Activated CD4-positive, alpha-beta T cell treated with anti-CD3 and anti-CD28 coated beads for 4 hours (primary cell): ENCODE data around the gene BAD.
A peak's percentile ranks its signal among the peaks of the same experiment; 100 is the strongest.

Experiments used
- DNase-seq, 2 donors: peaks; one replicate each; pipeline ENCODE4 v3.0.0-alpha.2; 2020

The BAD gene

GRCh38 chr11:64275031-64275800 lies 9.2 kb downstream of the BAD start:
- DNase-seq: no peak

GRCh38 chr11:64269540-64270220 lies 14.8 kb downstream of the BAD start:
- DNase-seq: peak; percentile 97

GRCh38 chr11:64268893-64269539 lies 15.4 kb downstream of the BAD start:
- peak in 1 of 2 donors; percentile 35 for DNase-seq

GRCh38 chr11:64268025-64268892 lies 16.2 kb downstream of the BAD start:
- DNase-seq: no peak

- DNase-seq: no peak
These were observed 17.1 kb downstream of the BAD start for GRCh38 chr11:64267207-64267945.

- no peak for DNase-seq
These were observed 18.1 kb downstream of the BAD start for GRCh38 chr11:64266339-64266738.

DNA sequence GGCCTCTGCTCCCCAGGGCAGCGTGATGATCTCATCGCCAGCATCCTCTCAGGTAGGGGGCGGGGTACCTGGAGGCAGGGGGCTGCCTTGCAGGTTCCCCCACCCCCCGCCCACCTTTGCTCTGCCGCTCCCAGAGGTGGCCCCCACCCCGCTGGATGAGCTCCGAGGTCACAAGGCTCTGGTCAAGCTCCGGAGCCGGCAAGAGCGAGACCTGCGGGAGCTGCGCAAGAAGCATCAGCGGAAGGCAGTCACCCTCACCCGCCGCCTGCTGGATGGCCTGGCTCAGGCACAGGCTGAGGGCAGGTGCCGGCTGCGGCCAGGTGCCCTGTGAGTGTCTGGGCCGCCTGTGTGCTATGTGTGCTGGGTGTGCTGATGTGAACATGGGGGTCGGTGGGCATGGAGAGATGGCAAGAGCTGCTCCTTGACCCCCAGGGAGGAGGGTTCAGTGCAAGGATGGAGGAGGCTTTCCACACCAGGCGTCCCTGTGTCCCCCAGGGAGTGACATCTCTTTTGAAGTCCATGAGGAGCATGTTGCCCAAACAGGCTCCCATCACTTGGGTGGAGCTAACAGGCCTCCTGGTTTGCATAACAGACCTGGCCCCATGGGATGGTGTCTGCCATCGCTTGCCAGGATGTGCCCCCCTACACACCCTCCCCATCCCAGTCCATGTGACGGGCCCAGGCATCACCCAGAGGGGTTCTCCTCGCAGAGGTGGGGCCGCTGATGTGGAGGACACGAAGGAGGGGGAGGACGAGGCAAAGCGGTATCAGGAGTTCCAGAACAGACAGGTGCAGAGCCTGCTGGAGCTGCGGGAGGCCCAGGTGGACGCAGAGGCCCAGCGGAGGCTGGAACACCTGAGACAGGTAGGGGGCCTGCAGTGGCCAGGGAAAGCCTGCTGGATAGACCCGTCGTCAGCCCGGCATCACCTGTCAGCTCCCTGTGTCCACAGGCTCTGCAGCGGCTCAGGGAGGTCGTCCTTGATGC lies 19.0 kb downstream of the BAD start:
- no peak for DNase-seq

- no peak for DNase-seq
These were observed 20.1 kb downstream of the BAD start for GRCh38 chr11:64264371-64264852.

- no peak for DNase-seq
These were observed 20.5 kb downstream of the BAD start for GRCh38 chr11:64263947-64264317.

DNA sequence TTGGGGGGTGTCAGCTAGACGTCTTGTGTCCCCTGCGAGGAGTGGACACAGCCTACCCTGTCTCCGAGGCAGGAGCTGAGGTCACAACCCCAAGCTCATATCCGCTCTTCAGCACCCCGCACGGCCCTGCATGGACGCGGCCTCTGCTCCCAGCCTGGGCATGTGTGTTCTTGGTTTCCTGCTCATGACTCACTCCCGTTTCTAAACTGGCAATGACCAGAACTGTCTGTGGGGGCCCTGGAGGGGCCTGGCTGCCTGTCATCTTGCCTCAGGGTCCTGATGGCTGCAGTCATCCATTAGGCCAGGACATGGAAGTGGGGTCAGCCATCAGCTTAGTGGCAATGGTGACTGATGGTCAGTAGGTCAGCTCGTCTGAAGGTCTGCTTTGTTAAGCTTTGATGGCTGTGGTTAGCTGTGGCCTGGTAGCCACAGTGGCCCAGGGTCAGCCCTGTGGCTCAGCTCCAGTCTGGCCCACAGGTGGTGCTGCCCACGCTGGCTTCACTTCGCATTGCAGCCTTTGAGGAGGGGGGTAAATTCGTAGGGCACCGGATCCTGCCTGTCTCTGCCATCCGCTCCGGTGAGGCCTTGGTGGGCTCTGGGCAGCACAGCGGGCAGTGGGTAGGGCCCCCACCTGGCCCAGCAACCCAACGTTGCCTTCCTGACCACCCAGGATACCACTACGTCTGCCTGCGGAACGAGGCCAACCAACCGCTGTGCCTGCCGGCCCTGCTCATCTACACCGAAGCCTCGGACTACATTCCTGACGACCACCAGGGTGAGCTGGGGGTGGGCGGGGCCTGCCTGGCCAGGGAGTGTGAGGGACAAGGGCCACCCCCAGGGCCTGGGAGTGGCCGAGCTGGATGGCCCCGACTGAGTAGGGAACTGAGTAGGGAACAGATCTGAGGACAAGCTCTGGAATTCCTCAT lies 21.2 kb downstream of the BAD start:
- no peak for DNase-seq

- no peak for DNase-seq
These were observed 22.0 kb downstream of the BAD start for GRCh38 chr11:64262271-64263002.

DNA sequence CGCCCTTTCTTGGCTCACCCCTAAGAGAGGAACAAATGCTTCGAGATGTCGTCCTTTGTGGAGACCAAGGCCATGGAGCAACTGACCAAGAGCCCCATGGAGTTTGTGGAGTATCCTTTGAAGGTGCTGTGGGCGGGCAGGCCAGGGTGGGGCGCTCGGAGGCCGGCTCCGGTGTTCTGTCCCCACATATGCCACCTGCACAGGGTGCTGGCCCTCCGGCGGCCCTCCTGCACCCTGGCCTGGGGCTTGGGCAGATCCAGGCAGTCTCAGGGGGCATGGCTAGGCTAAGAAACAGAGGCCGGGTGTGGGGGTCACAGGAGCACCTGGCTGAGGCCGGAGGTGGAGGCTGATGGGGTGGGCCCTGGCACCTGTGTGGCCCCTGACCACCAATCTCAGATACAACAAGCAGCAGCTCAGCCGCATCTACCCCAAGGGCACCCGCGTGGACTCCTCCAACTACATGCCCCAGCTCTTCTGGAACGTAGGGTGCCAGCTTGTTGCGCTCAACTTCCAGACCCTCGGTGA lies 22.8 kb downstream of the BAD start:
- DNase-seq: no peak

GRCh38 chr11:64260147-64260708 lies 24.2 kb downstream of the BAD start:
- DNase-seq: no peak

GRCh38 chr11:64259533-64260067 lies 24.9 kb downstream of the BAD start:
- no peak for DNase-seq

DNA sequence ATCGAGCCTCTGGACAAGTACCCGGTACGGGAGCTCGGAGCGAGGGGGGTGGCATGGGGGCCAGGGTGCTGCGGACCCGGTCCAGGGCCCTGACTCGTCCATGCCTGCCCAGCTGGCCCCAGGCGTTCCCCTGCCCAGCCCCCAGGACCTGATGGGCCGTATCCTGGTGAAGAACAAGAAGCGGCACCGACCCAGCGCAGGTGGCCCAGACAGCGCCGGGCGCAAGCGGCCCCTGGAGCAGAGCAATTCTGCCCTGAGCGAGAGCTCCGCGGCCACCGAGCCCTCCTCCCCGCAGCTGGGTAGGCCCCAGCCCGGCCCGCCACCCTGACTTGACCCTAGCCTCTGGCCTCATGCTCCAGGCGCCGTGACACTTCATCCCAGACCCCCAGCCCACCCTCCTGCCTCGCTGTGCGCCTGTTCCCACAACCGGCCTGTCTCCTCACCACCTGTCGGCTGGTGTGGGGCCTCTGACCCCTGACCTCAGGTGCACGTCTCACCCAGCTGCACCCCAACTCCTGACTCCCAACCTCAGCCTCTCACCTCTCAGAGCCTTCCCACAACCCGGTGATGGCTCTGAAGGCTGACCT lies 25.4 kb downstream of the BAD start:
- no peak for DNase-seq

DNA sequence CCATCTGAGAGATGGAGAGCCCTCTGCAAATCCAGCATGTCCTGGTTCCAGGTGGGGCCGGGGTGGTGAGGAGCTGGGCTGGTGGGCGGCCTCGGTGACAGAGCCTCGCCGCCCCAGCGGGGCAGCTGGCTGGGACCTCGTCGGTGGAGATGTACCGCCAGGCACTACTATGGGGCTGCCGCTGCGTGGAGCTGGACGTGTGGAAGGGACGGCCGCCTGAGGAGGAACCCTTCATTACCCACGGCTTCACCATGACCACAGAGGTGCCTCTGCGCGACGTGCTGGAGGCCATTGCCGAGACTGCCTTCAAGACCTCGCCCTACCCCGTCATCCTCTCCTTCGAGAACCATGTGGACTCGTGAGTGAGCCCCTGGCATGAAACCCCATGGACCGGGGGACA lies 26.1 kb downstream of the BAD start:
- no peak for DNase-seq

DNA sequence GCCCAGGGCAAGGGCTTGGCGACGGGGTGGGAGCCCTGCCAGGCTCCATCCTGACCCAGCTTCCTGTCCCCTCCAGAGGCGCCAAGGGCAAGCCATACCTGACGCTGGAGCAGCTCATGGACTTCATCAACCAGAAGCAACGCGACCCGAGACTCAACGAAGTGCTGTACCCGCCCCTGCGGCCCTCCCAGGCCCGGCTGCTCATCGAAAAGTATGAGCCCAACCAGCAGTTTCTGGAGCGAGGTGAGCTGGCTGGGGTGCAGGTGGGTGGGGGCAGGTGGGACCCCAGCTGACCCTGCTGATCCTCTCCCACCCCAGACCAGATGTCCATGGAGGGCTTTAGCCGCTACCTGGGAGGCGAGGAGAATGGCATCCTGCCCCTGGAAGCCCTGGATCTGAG lies 28.2 kb downstream of the BAD start:
- DNase-seq: no peak
